ENCODE measurements around the gene GATAD2A. TPM values are rescaled to one million over a fixed set of nuclear protein-coding genes. Genes with fewer than 3 reads are reported as not detected.
A peak's percentile ranks its signal among the peaks of the same experiment; 100 is the strongest.

Gene GATAD2A
- total RNA-seq, 2 experiments from 2014 or later, result 104 to 107 TPM

DNA sequence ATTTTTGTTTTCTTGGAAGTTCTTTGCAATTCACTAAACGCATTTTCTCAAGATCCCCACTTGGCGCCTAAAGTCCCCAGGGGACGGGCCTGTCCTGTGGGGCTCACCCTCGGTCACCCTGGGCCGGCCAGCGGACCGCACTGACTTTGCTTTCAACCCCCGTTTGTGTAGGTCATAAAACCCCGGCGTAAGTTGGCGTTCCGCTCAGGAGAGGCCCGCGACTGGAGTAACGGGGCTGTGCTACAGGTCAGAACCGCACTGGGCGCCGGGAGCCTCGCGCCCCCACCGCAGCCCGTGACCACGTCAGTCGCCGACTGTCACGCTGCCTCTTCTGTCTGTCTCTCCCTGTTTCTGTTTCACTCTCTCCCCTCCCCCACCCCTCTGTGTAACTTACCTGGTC, 96.3 kb downstream of the GATAD2A start:
- H3K9me3 Mint-ChIP-seq, result no peaks in the 10 kb centered on the region
- Histone ChIP-seq H3K36me3 (ENCODE audit: insufficient read depth, low read length) (peaks cover 98% of the 10 kb centered on the region), H3K4me1 (ENCODE audit: insufficient read depth, low read length) (no peaks in the 10 kb centered on the region), H3K27ac (ENCODE audit: low read depth in 1 of 2, low read length in 2 of 2) (no peak overlapping the region), H3K27me3 (ENCODE audit: control insufficient read depth in 1 of 2, insufficient read depth in 2 of 2, low read length in 2 of 2) (no peaks in the 10 kb centered on the region), H3K4me3 (ENCODE audit: low read length) (no peak overlapping the region), H3K9me3 (ENCODE audit: control insufficient read depth in 1 of 2, insufficient read depth in 1 of 2, low read length in 2 of 2) (no peaks in the 10 kb centered on the region)
- no peaks in the 10 kb centered on the region for H3K4me1 Mint-ChIP-seq (ENCODE audit: low read depth)
- DNase-seq (no peak), ATAC-seq (ENCODE audit: poor library complexity) (no peak)
- H3K27ac Mint-ChIP-seq, result no peak overlapping the region
- CTCF ChIA-PET, result no interaction called here
- intact Hi-C loops (cut with DNase I, micrococcal nuclease), result no loop called here
- H3K27me3 Mint-ChIP-seq, result no peaks in the 10 kb centered on the region
- TF ChIP-seq, protein P1, sequence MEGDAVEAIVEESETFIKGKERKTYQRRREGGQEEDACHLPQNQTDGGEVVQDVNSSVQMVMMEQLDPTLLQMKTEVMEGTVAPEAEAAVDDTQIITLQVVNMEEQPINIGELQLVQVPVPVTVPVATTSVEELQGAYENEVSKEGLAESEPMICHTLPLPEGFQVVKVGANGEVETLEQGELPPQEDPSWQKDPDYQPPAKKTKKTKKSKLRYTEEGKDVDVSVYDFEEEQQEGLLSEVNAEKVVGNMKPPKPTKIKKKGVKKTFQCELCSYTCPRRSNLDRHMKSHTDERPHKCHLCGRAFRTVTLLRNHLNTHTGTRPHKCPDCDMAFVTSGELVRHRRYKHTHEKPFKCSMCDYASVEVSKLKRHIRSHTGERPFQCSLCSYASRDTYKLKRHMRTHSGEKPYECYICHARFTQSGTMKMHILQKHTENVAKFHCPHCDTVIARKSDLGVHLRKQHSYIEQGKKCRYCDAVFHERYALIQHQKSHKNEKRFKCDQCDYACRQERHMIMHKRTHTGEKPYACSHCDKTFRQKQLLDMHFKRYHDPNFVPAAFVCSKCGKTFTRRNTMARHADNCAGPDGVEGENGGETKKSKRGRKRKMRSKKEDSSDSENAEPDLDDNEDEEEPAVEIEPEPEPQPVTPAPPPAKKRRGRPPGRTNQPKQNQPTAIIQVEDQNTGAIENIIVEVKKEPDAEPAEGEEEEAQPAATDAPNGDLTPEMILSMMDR (IDR thresholded peaks at IDR 0.05), result no peak
- H3K36me3 Mint-ChIP-seq (ENCODE audit: low read depth), result peaks cover 86% of the 10 kb centered on the region
- POLR2A ChIA-PET, result no interaction called here
- H3K4me3 Mint-ChIP-seq, result no peak overlapping the region

DNA sequence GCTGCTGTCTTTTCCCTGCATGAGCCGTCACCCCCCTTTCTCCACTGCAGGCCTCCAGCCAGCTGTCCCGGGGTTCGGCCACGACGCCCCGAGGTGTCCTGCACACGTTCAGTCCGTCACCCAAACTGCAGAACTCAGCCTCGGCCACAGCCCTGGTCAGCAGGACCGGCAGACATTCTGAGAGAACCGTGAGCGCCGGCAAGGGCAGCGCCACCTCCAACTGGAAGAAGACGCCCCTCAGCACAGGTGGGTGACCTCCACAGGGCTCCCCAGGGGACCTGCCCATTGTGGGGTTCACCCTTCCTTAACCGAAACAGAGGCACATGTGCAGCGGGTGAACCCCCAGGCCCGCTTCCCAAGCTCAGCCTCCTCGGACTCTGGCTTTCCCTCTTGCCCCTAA, 96.8 kb downstream of the GATAD2A start:
- TF ChIP-seq, protein P1 (IDR thresholded peaks at IDR 0.05), result no peak
- CTCF ChIA-PET, result no interaction called here
- no peak overlapping the region for H3K27ac ChIP-seq (ENCODE audit: low read depth in 1 of 2, low read length in 2 of 2)
- Mint-ChIP-seq H3K4me1 (ENCODE audit: low read depth) (no peaks in the 10 kb centered on the region), H3K36me3 (ENCODE audit: low read depth) (peaks cover 84% of the 10 kb centered on the region), H3K27ac (no peak overlapping the region), H3K27me3 (no peaks in the 10 kb centered on the region), H3K4me3 (no peak overlapping the region), H3K9me3 (no peaks in the 10 kb centered on the region)
- H3K4me1 ChIP-seq (ENCODE audit: insufficient read depth, low read length), result no peaks in the 10 kb centered on the region
- intact Hi-C loops (cut with DNase I, micrococcal nuclease), result no loop called here
- peaks cover 94% of the 10 kb centered on the region for H3K36me3 ChIP-seq (ENCODE audit: insufficient read depth, low read length)
- POLR2A ChIA-PET, result no interaction called here
- DNase-seq, result peak in 1 of 14 experiments; percentile 24
- ATAC-seq (ENCODE audit: poor library complexity), result no peak
- H3K27me3 ChIP-seq (ENCODE audit: control insufficient read depth in 1 of 2, insufficient read depth in 2 of 2, low read length in 2 of 2), result no peaks in the 10 kb centered on the region
- H3K4me3 ChIP-seq (ENCODE audit: low read length), result no peak overlapping the region
- H3K9me3 ChIP-seq (ENCODE audit: control insufficient read depth in 1 of 2, insufficient read depth in 1 of 2, low read length in 2 of 2), result no peaks in the 10 kb centered on the region

DNA sequence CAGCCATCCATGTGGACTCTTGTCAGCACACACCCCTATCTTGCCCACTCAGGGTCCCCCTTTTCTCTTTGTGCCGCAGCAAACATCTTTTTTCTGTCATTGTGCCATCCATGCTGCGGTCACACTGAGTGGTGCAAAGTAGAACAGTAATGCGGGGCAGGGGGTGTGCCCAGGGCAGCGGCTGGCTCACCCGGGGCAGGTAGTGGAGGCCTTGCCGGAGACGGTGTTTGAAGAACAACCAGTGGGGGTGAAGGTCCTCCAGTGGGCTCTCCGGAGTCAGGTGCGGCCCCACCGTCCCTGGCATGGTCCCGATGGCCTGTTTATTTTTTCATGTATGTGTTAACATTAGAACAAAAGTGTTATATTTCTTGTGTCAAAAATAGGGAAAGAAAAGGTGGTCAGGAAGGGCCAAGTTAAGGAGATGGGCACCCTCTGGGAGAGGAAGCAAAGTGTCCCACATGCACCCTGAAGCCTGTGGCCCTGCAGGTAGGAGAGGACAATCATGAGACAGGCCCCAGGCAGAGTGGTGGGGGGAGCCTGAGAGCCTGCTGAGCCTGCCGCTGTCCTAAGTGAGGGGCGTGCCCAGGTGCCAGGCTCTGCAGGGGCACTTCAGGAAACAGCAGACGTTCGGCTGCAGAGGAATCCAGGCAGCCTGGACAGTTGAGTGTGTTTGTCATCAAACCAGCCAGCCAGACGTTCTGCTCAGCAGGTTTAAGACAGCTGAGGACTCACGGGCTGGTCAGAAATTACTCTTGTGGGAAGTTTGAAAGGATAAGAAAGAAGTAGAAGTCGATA, 97.5 kb downstream of the GATAD2A start:
- H3K27me3 Mint-ChIP-seq, result no peaks in the 10 kb centered on the region
- intact Hi-C loops (cut with DNase I, micrococcal nuclease), result no loop called here
- ATAC-seq (ENCODE audit: poor library complexity), result no peak
- no peaks in the 10 kb centered on the region for H3K4me1 ChIP-seq (ENCODE audit: insufficient read depth, low read length)
- no peak overlapping the region for H3K4me3 ChIP-seq (ENCODE audit: low read length)
- ChIA-PET CTCF (no interaction called here), POLR2A (no interaction called here)
- H3K36me3 Mint-ChIP-seq (ENCODE audit: low read depth), result peaks cover 83% of the 10 kb centered on the region
- no peaks in the 10 kb centered on the region for H3K9me3 ChIP-seq (ENCODE audit: control insufficient read depth in 1 of 2, insufficient read depth in 1 of 2, low read length in 2 of 2)
- no peaks in the 10 kb centered on the region for H3K9me3 Mint-ChIP-seq
- peaks cover 92% of the 10 kb centered on the region for H3K36me3 ChIP-seq (ENCODE audit: insufficient read depth, low read length)
- no peak overlapping the region for H3K4me3 Mint-ChIP-seq
- no peak overlapping the region for H3K27ac ChIP-seq (ENCODE audit: low read depth in 1 of 2, low read length in 2 of 2)
- H3K27me3 ChIP-seq (ENCODE audit: control insufficient read depth in 1 of 2, insufficient read depth in 2 of 2, low read length in 2 of 2), result no peaks in the 10 kb centered on the region
- no peaks in the 10 kb centered on the region for H3K4me1 Mint-ChIP-seq (ENCODE audit: low read depth)
- DNase-seq, result no peak
- H3K27ac Mint-ChIP-seq, result no peak overlapping the region
- TF ChIP-seq, protein P1 (IDR thresholded peaks at IDR 0.05), result no peak

All from CD4-positive, alpha-beta T cell (primary cell).